Measurements from ENCODE around the gene DENND1A. TPM values are rescaled to one million over a fixed set of nuclear protein-coding genes. Genes with fewer than 3 reads are reported as not detected.

Gene DENND1A
- total RNA-seq, 1 donor from 2014 or later = 12.7 TPM

DNA sequence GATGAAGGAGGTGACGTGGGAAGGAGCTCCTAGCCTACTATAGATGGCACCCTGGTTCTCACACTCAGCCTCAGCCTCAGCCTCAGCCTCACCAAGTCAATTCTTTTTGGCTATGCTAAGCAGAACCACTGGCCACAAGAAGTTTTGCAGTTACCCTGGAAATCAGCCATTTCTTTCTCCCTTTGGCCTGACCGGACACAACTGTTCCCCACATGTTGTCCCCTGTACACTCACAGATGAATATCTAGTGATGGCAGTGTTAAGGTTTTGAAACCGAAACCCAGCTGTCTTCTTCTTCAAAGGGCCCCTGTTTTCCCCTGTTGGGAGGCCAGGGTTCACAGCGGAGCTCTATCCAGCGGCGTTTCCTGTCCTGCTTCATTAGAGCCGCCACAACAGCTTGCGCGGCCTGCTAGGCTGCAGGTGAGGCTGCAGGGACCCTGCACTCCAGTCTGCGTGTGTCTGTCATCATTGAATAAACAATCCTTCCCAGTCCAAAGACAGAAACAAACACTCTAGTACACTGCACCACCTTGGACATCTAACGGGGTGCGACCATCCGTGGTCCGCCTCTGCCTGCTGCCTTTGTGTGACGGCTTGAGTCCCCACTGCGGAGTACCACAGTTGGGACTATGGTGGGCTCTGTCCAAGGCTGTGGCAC lies 250.5 kb downstream of the DENND1A start:
- H3K27me3 Mint-ChIP-seq (ENCODE audit: low read depth, unreplicated experiment) = peaks cover 2% of the 10 kb centered on the region
- H3K4me3 Mint-ChIP-seq (ENCODE audit: unreplicated experiment) = no peak overlapping the region
- FAIRE-seq = no peak
- Histone ChIP-seq H3K36me3 (ENCODE audit: insufficient read depth, low read length) (no peaks in the 10 kb centered on the region), H3K27me3 (ENCODE audit: insufficient read depth, low read length) (no peaks in the 10 kb centered on the region), H3K4me3 (ENCODE audit: insufficient read depth, low read depth, low read length) (no peak overlapping the region), H3K9ac (ENCODE audit: low read length) (no peak overlapping the region), H4K20me1 (ENCODE audit: insufficient read depth, low read length) (peaks cover 8% of the 10 kb centered on the region), H3K9me3 (ENCODE audit: insufficient read depth, low read depth, low read length) (no peaks in the 10 kb centered on the region), H3K79me2 (ENCODE audit: insufficient read depth, low read length) (no peaks in the 10 kb centered on the region), H3K4me1 (ENCODE audit: insufficient read depth, low read length) (no peaks in the 10 kb centered on the region), H2AFZ (ENCODE audit: low read depth, low read length) (no peak overlapping the region), H3K4me2 (ENCODE audit: low read length) (no peak overlapping the region), H3K27ac (ENCODE audit: low read depth, low read length) (no peak overlapping the region)
- H3K4me1 Mint-ChIP-seq (ENCODE audit: low read depth, unreplicated experiment) = peaks cover 8% of the 10 kb centered on the region
- TF ChIP-seq EZH2 (IDR thresholded peaks at IDR 0.05; ENCODE audit: insufficient read depth, low read length) = no peak
- TF ChIP-seq, protein P1, sequence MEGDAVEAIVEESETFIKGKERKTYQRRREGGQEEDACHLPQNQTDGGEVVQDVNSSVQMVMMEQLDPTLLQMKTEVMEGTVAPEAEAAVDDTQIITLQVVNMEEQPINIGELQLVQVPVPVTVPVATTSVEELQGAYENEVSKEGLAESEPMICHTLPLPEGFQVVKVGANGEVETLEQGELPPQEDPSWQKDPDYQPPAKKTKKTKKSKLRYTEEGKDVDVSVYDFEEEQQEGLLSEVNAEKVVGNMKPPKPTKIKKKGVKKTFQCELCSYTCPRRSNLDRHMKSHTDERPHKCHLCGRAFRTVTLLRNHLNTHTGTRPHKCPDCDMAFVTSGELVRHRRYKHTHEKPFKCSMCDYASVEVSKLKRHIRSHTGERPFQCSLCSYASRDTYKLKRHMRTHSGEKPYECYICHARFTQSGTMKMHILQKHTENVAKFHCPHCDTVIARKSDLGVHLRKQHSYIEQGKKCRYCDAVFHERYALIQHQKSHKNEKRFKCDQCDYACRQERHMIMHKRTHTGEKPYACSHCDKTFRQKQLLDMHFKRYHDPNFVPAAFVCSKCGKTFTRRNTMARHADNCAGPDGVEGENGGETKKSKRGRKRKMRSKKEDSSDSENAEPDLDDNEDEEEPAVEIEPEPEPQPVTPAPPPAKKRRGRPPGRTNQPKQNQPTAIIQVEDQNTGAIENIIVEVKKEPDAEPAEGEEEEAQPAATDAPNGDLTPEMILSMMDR (IDR thresholded peaks at IDR 0.05; ENCODE audit: insufficient read depth, low read depth, low read length) = no peak
- no peak for DNase-seq (ENCODE audit: low read depth)
- H3K27ac Mint-ChIP-seq (ENCODE audit: unreplicated experiment) = no peak overlapping the region
- H3K36me3 Mint-ChIP-seq (ENCODE audit: low read depth, unreplicated experiment) = peaks cover 9% of the 10 kb centered on the region
- peaks cover 10% of the 10 kb centered on the region for H3K9me3 Mint-ChIP-seq (ENCODE audit: unreplicated experiment)

DNA sequence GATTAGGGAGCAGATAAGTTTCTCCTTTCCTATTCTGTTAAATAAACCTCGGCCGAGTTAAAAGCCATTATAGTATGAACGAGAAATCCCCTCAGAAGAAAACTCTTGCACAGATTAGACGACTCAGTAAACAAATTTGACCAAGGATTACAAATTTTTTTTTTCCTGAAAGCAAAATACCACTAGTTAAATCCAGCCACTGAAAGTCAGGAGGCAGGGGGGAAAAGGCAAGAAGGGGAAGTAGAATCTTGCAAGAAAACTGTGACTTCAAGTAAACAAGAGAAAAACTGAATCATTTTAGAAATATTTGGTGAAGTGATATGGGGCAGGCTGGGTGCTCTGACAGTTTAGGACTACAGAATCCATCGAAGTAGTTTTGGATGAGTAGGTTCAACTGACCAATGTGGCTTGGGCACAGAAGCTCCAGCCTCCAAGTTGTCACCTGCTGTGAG lies 251.0 kb downstream of the DENND1A start:
- no peaks in the 10 kb centered on the region for H3K27me3 ChIP-seq (ENCODE audit: insufficient read depth, low read length)
- H3K36me3 ChIP-seq (ENCODE audit: insufficient read depth, low read length) = no peaks in the 10 kb centered on the region
- TF ChIP-seq EZH2 (IDR thresholded peaks at IDR 0.05; ENCODE audit: insufficient read depth, low read length) = no peak
- TF ChIP-seq, protein P1 (IDR thresholded peaks at IDR 0.05; ENCODE audit: insufficient read depth, low read depth, low read length) = no peak
- no peak overlapping the region for H3K4me2 ChIP-seq (ENCODE audit: low read length)
- H3K4me3 ChIP-seq (ENCODE audit: insufficient read depth, low read depth, low read length) = no peak overlapping the region
- no peak overlapping the region for H3K9ac ChIP-seq (ENCODE audit: low read length)
- DNase-seq (ENCODE audit: low read depth) (no peak), FAIRE-seq (no peak)
- H3K4me3 Mint-ChIP-seq (ENCODE audit: unreplicated experiment) = no peak overlapping the region
- H3K79me2 ChIP-seq (ENCODE audit: insufficient read depth, low read length) = no peaks in the 10 kb centered on the region
- no peaks in the 10 kb centered on the region for H3K4me1 ChIP-seq (ENCODE audit: insufficient read depth, low read length)
- H3K27ac Mint-ChIP-seq (ENCODE audit: unreplicated experiment) = no peak overlapping the region
- H3K9me3 Mint-ChIP-seq (ENCODE audit: unreplicated experiment) = peaks cover 10% of the 10 kb centered on the region
- H3K4me1 Mint-ChIP-seq (ENCODE audit: low read depth, unreplicated experiment) = peaks cover 2% of the 10 kb centered on the region
- peaks cover 2% of the 10 kb centered on the region for H3K27me3 Mint-ChIP-seq (ENCODE audit: low read depth, unreplicated experiment)
- no peaks in the 10 kb centered on the region for H3K9me3 ChIP-seq (ENCODE audit: insufficient read depth, low read depth, low read length)
- H3K36me3 Mint-ChIP-seq (ENCODE audit: low read depth, unreplicated experiment) = peaks cover 9% of the 10 kb centered on the region
- H2AFZ ChIP-seq (ENCODE audit: low read depth, low read length) = no peak overlapping the region
- peaks cover 3% of the 10 kb centered on the region for H4K20me1 ChIP-seq (ENCODE audit: insufficient read depth, low read length)
- H3K27ac ChIP-seq (ENCODE audit: low read depth, low read length) = no peak overlapping the region

All from astrocyte (in vitro differentiated cells and primary cell).